Fibroblast of villous mesenchyme (primary cell): Measurements from ENCODE around the gene RTN4IP1. TPM values are rescaled to one million over a fixed set of nuclear protein-coding genes. Genes with fewer than 3 reads are reported as not detected.

Experiments
- DNase-seq: peaks from one replicate; pipeline ENCODE4 v3.0.0-alpha.2; 2010; ENCODE audit warnings: low read depth
- H3K4me3 ChIP-seq: 2 replicates; pipeline ENCODE4 v1.5.1; 2011; ENCODE audit warnings: low read depth, mild to moderate bottlenecking, low read length
- CTCF ChIP-seq: IDR thresholded peaks from 2 replicates; pipeline ENCODE4 v1.5.1; 2012; ENCODE audit warnings: low read depth, mild to moderate bottlenecking, low read length; ENCODE audit not compliant: insufficient read depth
- total RNA-seq: library from RNA; depleted of rRNA; stranded (reverse); fragments of >200 nt; gene quantifications from 2 replicates; pipeline ENCODE4 v1.2.3, GENCODE V29; 2012

The RTN4IP1 gene
- total RNA-seq, 1 donor = 8.2 TPM

DNA sequence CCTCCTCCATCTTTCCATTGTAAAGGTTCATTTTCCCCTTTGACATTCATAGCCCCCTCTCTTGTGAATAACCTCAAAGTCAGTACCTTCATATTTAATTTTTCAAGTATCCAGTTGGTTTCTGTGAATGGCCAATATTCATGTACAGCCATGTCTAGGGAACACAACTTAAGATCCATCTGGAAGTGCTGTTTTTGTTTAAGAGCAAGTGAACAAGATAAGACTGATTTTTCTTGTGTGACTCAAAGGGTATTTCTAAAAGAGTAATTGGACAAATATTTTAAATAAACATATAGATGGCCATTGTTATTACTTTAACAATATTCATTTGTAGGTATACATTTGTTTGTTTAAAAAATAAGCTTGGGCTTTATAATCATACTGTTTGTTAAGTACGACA is 92.9 kb downstream of the RTN4IP1 start:
- DNase-seq = no peak
- no peak overlapping the region for H3K4me3 ChIP-seq
- no peak for TF ChIP-seq CTCF

DNA sequence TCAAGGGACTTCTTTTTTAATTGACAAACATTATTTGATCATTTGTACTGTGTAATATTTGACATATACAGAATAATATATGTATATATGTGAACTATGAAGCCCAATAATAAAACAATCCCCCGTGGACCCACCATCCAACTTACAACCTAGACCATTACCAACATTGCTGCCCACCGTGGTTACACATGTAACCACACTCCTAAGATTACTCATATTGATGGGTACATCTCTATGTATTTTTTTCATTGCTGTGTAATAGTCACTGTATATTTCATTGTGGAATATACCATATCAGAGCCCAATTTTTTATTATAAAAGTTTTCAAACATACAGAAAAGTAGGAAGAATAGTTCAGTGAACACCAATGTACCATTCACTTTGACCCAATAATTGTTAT is 94.3 kb downstream of the RTN4IP1 start:
- TF ChIP-seq CTCF = no peak
- H3K4me3 ChIP-seq = no peak overlapping the region
- DNase-seq = no peak

- DNase-seq = no peak
- no peak overlapping the region for H3K4me3 ChIP-seq
- TF ChIP-seq CTCF = no peak
Observed at GRCh38 chr6:106534564-106534982, 94.7 kb downstream of the RTN4IP1 start.

- no peak for TF ChIP-seq CTCF
- no peak overlapping the region for H3K4me3 ChIP-seq
- no peak for DNase-seq
Observed at GRCh38 chr6:106534004-106534403, 95.3 kb downstream of the RTN4IP1 start.

DNA sequence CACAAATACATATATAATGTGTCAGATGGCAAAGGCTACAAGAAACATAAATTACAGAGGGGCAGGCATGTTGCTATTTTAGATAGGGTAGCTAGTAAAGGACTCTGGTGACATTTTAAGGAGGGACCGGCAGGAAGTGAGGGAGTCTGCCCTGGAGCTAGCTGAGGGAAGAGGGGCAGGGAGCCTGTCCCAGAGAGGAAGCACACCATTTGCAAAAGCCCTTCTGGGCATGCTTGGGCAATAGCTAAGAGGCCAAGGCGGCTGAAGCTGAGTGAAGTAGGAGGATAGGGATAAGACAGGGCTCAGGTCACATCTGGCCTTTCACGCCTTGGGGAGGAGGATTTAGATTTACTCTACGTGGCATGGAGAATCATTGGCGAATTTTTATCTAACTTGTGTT is 96.2 kb downstream of the RTN4IP1 start:
- no peak for DNase-seq
- no peak overlapping the region for H3K4me3 ChIP-seq
- no peak for TF ChIP-seq CTCF

DNA sequence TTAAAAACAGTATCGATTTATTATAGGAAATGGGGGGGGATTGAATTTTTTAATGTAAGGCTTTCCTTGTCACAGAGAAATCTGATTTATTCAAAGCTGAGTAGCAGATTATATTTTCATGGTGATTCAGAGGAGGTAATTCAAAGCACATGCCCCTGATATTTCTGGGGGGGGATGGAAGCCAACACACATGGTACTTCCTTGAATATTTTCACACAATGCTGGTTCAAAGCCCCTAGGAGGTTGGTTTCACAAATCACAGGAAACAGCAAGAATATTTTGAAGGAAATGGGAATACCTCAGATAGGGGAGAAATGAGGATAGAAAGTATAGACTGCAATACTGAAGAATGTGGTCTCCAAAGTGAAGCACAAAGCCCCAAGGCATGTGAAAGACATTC is 98.8 kb downstream of the RTN4IP1 start:
- TF ChIP-seq CTCF = no peak
- no peak for DNase-seq
- H3K4me3 ChIP-seq = no peak overlapping the region

- DNase-seq = no peak
- H3K4me3 ChIP-seq = no peak overlapping the region
Observed at GRCh38 chr6:106530026-106530425, 99.3 kb downstream of the RTN4IP1 start.

More at GRCh38 chr6:106530026-106530425, 99.3 kb downstream of the RTN4IP1 start:
- no peak for TF ChIP-seq CTCF
